Measurements from ENCODE around the gene INO80E.
"Not testable (repeated sequence)": the region's sequence is repeated elsewhere in the genome, so short reads cannot be mapped to it uniquely, and the experiment has no call there.

Gene INO80E

DNA sequence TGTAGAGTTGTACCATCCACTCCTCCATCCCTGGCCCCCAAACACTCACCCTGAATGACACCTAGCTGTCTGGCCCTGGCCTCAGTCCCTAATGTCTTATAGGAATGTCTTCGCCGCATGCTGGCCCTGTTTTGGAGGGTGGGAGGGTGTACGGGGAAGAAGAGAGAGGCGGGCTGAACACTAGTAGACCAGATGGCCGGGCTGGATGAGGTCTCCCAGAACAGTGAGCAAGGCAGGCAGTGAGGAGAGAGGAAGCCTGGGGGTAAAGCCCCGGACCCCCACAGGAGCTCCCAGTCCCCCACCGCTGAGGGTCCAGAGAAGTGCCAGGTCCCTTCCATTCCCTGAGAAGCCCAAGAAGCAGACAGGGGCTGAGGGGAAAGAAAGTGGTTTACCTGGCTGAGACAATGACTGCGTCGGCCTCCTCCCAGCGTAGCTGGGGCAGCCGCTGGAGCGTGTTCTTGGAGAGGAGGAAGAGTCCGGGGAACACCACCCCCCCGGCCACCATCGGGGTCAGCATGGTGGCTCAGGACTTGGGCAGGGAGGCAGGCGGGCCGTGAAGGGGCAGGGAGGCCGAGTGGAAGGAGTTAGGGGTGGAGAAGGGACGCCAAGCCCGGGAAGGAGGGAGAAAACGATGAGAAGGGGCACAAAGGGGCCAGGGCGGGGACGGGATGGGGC is 34.1 kb downstream of the INO80E start:
- no peak for DNase-seq (ENCODE audit: insufficient read length, low spot score)
- no peak for FAIRE-seq
- TF ChIP-seq, protein P1, sequence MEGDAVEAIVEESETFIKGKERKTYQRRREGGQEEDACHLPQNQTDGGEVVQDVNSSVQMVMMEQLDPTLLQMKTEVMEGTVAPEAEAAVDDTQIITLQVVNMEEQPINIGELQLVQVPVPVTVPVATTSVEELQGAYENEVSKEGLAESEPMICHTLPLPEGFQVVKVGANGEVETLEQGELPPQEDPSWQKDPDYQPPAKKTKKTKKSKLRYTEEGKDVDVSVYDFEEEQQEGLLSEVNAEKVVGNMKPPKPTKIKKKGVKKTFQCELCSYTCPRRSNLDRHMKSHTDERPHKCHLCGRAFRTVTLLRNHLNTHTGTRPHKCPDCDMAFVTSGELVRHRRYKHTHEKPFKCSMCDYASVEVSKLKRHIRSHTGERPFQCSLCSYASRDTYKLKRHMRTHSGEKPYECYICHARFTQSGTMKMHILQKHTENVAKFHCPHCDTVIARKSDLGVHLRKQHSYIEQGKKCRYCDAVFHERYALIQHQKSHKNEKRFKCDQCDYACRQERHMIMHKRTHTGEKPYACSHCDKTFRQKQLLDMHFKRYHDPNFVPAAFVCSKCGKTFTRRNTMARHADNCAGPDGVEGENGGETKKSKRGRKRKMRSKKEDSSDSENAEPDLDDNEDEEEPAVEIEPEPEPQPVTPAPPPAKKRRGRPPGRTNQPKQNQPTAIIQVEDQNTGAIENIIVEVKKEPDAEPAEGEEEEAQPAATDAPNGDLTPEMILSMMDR (IDR thresholded peaks at IDR 0.05; ENCODE audit: insufficient read depth, missing control alignments) = no peak

DNA sequence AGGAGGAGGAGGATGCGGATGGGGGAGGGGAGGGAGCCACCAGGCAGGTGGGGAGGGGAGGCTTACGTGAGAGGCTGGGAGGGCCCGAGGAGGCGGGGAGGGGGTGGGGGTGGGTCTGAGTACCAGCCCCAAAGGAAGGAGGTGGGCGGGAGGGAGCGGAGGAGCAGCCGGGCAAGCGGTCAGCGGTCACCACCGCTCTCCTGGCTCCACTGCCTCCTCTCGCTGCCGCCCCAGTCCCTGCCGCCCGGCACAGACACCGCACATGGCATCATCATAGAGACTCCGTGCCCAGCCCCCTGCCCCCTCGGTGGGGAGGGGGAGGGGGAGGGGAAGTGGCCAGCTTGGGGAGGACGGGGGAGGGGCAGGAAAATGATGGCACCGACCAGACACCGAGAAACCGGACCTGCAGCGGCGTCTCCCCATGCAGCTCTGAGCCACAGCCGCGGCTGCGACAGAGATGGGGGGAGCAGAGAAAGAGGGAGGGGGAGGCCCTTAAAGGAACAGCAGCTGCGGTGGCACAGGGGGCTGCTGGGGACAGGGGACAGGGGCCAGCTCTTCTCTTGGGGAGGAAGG is 34.9 kb downstream of the INO80E start, which contains the start of gene TLCD3B:
Gene TLCD3B (minus strand): TSS at position 431 of the 573 bp plus-strand sequence. CDS start 744 bp downstream, outside the sequence.
- FAIRE-seq (no peak), DNase-seq (ENCODE audit: insufficient read length, low spot score) (peak; percentile 46)
- TF ChIP-seq, protein P1 (IDR thresholded peaks at IDR 0.05; ENCODE audit: insufficient read depth, missing control alignments) = no peak

DNA sequence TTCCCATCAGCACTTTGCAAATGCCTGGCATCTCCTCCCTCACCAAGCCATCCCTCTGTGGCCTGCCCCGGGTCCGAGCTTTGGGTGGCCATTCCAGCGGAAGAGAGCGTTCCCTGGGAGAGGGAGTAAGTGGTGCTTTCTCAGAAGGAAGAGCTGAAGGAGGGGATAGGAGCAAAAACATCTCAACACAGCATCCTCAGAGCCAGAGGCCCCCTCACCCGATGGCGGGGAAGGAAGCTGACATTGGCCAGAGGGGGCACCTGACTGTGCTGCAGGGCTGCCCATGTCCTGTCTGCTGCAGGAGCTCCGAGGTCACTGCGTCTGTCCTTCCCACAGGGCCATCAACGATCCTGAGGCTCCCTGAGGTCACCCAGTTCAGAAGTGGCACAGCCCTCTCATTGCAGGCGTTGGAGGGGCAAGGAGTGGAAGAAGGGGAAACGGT is 35.5 kb downstream of the INO80E start:
- no peak for DNase-seq (ENCODE audit: insufficient read length, low spot score)
- TF ChIP-seq, protein P1 (IDR thresholded peaks at IDR 0.05; ENCODE audit: insufficient read depth, missing control alignments) = no peak
- FAIRE-seq = no peak

DNA sequence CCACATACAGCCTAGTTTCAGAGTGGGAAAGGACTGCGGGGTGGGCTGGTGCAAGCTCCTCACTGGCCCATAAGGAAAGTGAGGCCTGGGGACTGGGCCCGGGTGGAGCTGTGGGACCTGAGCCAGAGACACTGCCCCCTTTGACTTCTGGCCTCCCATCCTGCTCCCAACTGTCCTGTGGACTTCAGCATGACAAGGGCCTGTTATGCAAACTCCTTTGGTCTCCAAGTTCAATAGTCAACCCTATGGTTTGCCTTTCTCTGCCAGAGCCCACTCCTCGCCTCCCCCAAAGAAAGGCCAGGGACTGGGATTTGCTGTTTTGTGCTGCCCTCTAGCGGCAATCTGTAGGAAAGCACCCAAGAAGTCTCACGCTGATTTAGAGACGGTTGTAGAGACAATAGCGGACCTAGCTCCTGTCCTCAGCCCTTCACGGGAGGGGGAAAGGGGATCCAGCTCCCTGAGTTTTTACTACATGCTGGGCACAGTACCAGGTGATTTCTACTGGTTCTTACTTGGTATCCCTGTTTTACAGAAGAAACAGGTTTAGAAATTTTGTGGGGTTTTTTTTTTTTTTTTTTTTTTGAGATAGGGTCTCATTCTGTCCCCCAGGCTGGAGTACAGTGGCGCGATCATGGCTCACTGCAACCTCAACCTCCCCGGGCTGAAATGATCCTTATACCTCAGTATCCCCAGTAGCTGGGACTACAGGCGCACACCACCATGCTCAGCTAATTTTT is 36.2 kb downstream of the INO80E start:
- peak; percentile 80 for FAIRE-seq
- DNase-seq (ENCODE audit: insufficient read length, low spot score) = no peak
- TF ChIP-seq, protein P1 (IDR thresholded peaks at IDR 0.05; ENCODE audit: insufficient read depth, missing control alignments) = peak; percentile 96

DNA sequence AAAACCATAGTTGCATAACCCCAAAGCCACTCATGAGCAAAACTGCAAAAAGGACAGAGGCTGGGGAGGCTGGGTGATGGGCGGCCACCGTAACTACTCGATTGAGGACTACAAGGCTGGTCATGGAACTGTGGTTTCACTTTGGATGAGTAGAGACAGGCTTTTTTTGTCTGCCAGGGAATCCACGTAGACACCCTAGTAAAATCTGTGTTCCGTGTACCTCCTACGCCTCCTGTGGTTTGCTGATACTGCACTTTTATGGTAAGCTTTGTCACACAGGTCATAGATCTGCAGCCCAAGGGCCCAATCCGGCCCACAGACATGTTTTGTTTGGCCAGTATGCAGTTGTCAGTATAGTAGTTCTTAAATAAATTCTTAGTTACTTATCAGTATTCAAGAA is 37.2 kb downstream of the INO80E start:
- DNase-seq (ENCODE audit: insufficient read length, low spot score) = no peak
- no peak for FAIRE-seq
- TF ChIP-seq, protein P1 (IDR thresholded peaks at IDR 0.05; ENCODE audit: insufficient read depth, missing control alignments) = no peak

DNA sequence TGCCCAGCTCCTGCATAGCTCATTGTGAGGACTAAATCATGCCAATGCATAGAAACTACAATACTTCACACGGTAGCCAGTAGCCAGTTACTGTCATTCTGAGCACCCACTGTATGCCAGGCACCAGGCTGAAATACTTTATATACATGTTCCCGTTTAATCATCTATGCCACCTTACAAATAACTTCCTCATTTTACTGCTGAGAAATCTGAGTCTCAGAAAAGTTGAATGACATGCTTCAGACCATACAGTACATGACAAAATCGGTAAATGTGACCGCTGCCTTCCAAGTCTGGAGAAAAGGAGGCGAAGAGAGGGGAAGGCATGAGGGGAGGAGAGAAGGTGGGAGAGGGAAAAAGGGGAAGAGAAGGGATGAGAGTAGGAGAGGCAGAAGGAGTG is 44.2 kb downstream of the INO80E start:
- FAIRE-seq = no peak
- DNase-seq (ENCODE audit: insufficient read length, low spot score) = no peak
- TF ChIP-seq, protein P1 (IDR thresholded peaks at IDR 0.05; ENCODE audit: insufficient read depth, missing control alignments) = no peak

DNA sequence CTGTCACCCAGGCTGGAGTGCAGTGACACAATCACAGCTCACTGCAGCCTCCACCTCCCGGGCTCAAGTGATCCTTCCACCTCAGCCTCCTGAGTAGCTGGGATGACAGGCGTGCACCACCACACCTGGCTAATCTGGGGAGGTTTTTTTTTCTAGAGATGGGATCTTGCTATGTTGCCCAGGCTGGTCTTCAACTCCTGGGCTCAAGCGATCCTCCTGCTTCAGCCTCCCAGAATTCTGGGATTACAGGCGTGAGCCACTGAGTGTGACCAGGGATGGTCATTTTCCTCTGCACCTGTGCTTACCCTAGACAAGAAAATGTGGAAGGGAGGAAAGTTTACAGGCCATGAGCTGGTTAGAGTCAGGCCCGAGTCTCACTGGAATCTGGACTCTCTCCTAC is 44.6 kb downstream of the INO80E start:
- not testable (repeated sequence) for DNase-seq (ENCODE audit: insufficient read length, low spot score); FAIRE-seq
